ENCODE data around the gene CPNE2. TPM values are rescaled to one million over a fixed set of nuclear protein-coding genes. Genes with fewer than 3 reads are reported as not detected.

Gene CPNE2
- total RNA-seq, 1 donor from 2014 or later: 8.3 TPM

DNA sequence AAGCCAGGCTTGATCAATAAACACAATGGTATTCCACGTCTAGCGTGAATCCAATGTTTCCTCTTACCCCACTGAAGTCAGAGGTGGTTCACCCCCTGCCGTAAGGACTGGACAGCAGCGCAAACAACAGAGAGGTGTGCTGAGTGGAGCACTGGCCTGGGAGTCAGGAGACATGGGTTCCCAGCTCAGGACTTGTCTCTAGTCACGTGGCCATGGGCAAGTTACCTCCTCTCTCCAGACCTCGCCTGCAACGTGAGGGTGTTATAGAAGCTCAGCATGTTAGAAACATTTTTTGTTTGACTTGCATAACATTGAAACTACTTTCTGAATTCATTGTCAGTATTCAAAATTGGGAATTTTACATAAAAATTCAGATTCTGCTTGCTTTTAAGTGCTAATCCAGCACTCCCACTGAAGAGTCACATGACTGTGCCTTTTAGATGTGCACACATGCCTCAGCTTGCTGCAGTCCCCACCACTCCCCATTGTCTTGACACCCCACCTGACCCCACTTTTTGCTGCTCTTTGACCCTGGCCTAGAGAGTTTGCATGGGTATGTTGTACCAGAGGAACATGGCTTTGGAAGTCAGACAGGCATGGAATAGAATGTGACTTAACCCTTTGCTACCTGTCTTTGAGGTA is 8.8 kb upstream of the CPNE2 start:
- intact Hi-C loops (cut with micrococcal nuclease): loop anchor here (1.0 to 5.0 kb wide), 5 partner anchors 41 to 333 kb away; no protein-coding TSS in a partner anchor
- ChIA-PET POLR2A (interaction anchor here (1.5 kb wide), 1 partner anchor 162 kb away, joined by 3 read pairs; the partner anchor contains the start of gene ARL2BP), CTCF (interaction anchor here (0.8 to 4.9 kb wide), 17 partner anchors 10 to 436 kb away, joined by 3 to 32 read pairs (median 4); partner anchors contain the start of genes CETP and CPNE2)
- DNase-seq (no peak), ATAC-seq (ENCODE audit: low read depth) (no peak)
- Mint-ChIP-seq H3K4me1 (peaks cover 8% of the 10 kb centered on the region), H3K27ac (peak overlapping the region; percentile 57), H3K9me3 (no peaks in the 10 kb centered on the region), H3K4me3 (no peak overlapping the region), H3K36me3 (ENCODE audit: low read depth) (peaks cover 33% of the 10 kb centered on the region), H3K27me3 (no peaks in the 10 kb centered on the region)
- TF ChIP-seq, protein P1, sequence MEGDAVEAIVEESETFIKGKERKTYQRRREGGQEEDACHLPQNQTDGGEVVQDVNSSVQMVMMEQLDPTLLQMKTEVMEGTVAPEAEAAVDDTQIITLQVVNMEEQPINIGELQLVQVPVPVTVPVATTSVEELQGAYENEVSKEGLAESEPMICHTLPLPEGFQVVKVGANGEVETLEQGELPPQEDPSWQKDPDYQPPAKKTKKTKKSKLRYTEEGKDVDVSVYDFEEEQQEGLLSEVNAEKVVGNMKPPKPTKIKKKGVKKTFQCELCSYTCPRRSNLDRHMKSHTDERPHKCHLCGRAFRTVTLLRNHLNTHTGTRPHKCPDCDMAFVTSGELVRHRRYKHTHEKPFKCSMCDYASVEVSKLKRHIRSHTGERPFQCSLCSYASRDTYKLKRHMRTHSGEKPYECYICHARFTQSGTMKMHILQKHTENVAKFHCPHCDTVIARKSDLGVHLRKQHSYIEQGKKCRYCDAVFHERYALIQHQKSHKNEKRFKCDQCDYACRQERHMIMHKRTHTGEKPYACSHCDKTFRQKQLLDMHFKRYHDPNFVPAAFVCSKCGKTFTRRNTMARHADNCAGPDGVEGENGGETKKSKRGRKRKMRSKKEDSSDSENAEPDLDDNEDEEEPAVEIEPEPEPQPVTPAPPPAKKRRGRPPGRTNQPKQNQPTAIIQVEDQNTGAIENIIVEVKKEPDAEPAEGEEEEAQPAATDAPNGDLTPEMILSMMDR (IDR thresholded peaks at IDR 0.05): no peak

DNA sequence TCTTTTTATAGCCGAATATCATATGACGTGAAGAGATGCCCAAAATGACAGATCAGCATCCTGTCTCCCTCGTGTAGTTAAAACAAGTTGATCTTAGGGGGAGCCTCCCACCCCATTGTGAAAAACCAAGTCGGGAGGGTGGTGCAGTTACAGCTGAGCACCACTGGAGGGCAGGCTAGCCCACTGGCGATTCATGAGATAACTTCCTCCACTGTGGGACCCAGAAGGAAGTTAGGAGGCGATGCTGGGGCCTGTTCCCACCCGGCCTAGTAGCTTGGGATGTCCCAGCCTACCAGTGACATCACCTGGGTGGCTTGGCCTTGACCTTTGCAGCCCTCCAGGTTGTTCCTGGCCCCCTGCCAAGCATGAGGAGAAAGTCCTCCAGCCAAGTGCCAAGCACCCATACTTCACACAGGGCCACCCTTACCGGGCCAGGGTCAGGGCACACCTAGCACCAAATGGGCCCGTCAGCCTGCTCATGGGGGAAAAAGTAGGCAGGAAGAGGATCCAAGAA is 8.1 kb upstream of the CPNE2 start:
- intact Hi-C loops (cut with micrococcal nuclease): loop anchor here (1.0 to 5.0 kb wide), 5 partner anchors 42 to 332 kb away; no protein-coding TSS in a partner anchor
- Mint-ChIP-seq H3K9me3 (no peaks in the 10 kb centered on the region), H3K27ac (peak overlapping the region; percentile 57), H3K4me3 (no peak overlapping the region), H3K27me3 (no peaks in the 10 kb centered on the region), H3K36me3 (ENCODE audit: low read depth) (peaks cover 31% of the 10 kb centered on the region), H3K4me1 (peaks cover 8% of the 10 kb centered on the region)
- ChIA-PET CTCF (interaction anchor here (0.7 to 4.9 kb wide), 17 partner anchors 9 to 435 kb away, joined by 3 to 32 read pairs (median 4); partner anchors contain the start of genes CETP and CPNE2), POLR2A (interaction anchor here (1.0 kb wide), 1 partner anchor 151 kb away, joined by 3 read pairs; no protein-coding TSS in a partner anchor)
- TF ChIP-seq, protein P1 (IDR thresholded peaks at IDR 0.05): peak; percentile 77
- ATAC-seq (ENCODE audit: low read depth) (peak; percentile 89), DNase-seq (peak; percentile 50)

DNA sequence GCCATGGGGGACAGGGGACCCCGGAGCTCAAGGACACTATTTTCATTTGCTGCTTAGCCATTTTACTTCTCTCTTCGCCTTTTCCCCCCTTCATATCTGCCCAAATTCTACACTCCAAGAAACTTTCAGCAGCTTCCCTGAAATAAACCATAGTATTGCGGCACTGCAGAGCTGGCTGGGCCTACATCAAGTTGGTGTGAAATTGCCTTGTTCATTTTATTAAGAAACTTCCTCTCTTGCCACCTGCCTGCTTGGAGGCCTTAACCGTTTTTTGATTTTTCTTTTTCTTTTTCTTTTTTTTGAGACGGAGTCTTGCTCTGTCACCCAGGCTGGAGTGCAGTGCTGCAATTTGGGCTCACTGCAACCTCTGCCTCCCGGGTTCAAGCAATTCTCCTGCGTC is 7.4 kb upstream of the CPNE2 start:
- Mint-ChIP-seq H3K36me3 (ENCODE audit: low read depth) (peaks cover 24% of the 10 kb centered on the region), H3K4me3 (no peak overlapping the region), H3K27ac (no peak overlapping the region), H3K4me1 (peaks cover 8% of the 10 kb centered on the region), H3K27me3 (no peaks in the 10 kb centered on the region), H3K9me3 (no peaks in the 10 kb centered on the region)
- ATAC-seq (ENCODE audit: low read depth): no peak
- ChIA-PET POLR2A (interaction anchor here (1.0 kb wide), 1 partner anchor 152 kb away, joined by 3 read pairs; no protein-coding TSS in a partner anchor), CTCF (interaction anchor here (1.3 to 4.9 kb wide), 10 partner anchors 8 to 133 kb away, joined by 3 to 32 read pairs (median 6); partner anchors contain the start of genes CETP and CPNE2)
- intact Hi-C loops (cut with micrococcal nuclease): loop anchor here (1.0 to 5.0 kb wide), 5 partner anchors 43 to 332 kb away; no protein-coding TSS in a partner anchor
- TF ChIP-seq, protein P1 (IDR thresholded peaks at IDR 0.05): no peak
- DNase-seq: no peak

DNA sequence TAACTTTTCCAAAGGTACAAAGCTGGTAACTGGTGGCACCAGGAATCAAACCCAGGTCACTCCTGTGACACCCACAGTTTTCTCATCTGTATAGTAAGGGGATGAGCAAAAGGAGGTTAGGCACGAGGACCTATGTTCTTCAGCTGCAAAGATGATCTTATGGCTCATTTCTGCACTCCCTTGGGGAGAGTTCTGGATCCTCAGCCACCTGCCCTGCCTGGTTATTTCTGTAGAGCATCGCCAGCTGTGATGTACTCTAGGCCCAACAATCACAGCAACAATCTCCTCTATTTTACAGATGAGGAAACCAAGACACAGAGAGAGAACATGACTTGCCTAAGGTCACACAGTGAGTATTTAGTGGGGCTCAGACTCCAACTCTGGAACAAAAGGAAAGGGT is 5.4 kb upstream of the CPNE2 start:
- Mint-ChIP-seq H3K27me3 (peaks cover 8% of the 10 kb centered on the region), H3K9me3 (no peaks in the 10 kb centered on the region), H3K27ac (no peak overlapping the region), H3K4me1 (peaks cover 16% of the 10 kb centered on the region), H3K36me3 (ENCODE audit: low read depth) (peaks cover 10% of the 10 kb centered on the region), H3K4me3 (no peak overlapping the region)
- ATAC-seq (ENCODE audit: low read depth): no peak
- DNase-seq: no peak
- ChIA-PET POLR2A (no interaction called here), CTCF (interaction anchor here (1.3 kb wide), 1 partner anchor 8 kb away, joined by 4 read pairs; no protein-coding TSS in a partner anchor)
- intact Hi-C loops (cut with micrococcal nuclease): no loop called here
- TF ChIP-seq, protein P1 (IDR thresholded peaks at IDR 0.05): no peak

DNA sequence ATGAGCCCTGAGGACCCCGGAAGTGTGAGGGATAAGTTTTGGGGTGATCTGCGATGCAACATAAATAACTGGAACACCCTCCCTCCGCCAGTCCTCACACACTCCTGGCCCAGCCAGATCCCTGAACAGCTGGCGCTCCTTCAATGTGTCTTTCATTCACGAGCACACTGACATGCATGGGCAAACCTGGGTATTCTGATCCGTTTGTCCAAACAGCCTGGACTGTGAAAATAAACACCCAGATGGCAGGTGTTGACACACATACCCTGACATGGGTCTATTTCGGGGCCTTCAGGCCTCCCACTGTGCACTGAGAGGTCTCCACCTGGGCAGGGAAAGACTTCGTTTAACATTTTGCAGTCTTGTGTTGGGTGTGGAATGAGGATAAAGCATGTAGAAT is 3.0 kb upstream of the CPNE2 start:
- Mint-ChIP-seq H3K4me3 (no peak overlapping the region), H3K9me3 (no peaks in the 10 kb centered on the region), H3K27me3 (peaks cover 18% of the 10 kb centered on the region), H3K36me3 (ENCODE audit: low read depth) (no peaks in the 10 kb centered on the region), H3K4me1 (peaks cover 15% of the 10 kb centered on the region), H3K27ac (no peak overlapping the region)
- no peak for DNase-seq
- ChIA-PET CTCF (no interaction called here), POLR2A (interaction anchor here (0.7 kb wide), 1 partner anchor 857 kb away, joined by 4 read pairs; no protein-coding TSS in a partner anchor)
- intact Hi-C loops (cut with micrococcal nuclease): no loop called here
- ATAC-seq (ENCODE audit: low read depth): no peak
- TF ChIP-seq, protein P1 (IDR thresholded peaks at IDR 0.05): no peak
